Duodenal mucosa (tissue), 2 donors: ENCODE results near the gene PLD5.
"Not testable (repeated sequence)": the region's sequence is repeated elsewhere in the genome, so short reads cannot be mapped to it uniquely, and the experiment has no call there.

Source experiments
- H3K27ac ChIP-seq: one replicate; pipeline ENCODE4 v1.7.0; 2013; ENCODE audit warnings: low read depth, low read length
- H3K27me3 ChIP-seq, 2 donors: one replicate each; pipeline ENCODE4 v1.7.0; 2013; ENCODE audit warnings: low read length in 2 of 2, control low read depth in 1 of 2; ENCODE audit not compliant: insufficient read depth in 2 of 2, control insufficient read depth in 1 of 2
- H3K36me3 ChIP-seq, 2 donors: one replicate each; pipeline ENCODE4 v1.7.0; 2013; ENCODE audit warnings: low read length in 2 of 2, control low read depth in 1 of 2; ENCODE audit not compliant: insufficient read depth in 2 of 2, control insufficient read depth in 1 of 2
- H3K4me1 ChIP-seq, 2 donors: one replicate each; pipeline ENCODE4 v1.7.0; 2013; ENCODE audit warnings: low read length in 2 of 2, control low read depth in 1 of 2; ENCODE audit not compliant: insufficient read depth in 2 of 2, control insufficient read depth in 1 of 2
- H3K4me3 ChIP-seq, 2 donors: one replicate each; pipeline ENCODE4 v1.7.0; 2013; ENCODE audit warnings: low read length in 2 of 2, low read depth in 1 of 2
- H3K9ac ChIP-seq, 2 donors: one replicate each; pipeline ENCODE4 v1.7.0; 2013; ENCODE audit warnings: low read length in 2 of 2, low read depth in 1 of 2
- H3K9me3 ChIP-seq, 2 donors: one replicate each; pipeline ENCODE4 v1.7.0; 2013; ENCODE audit warnings: low read length in 2 of 2, control low read depth in 1 of 2; ENCODE audit not compliant: control insufficient read depth in 1 of 2

PLD5 gene

DNA sequence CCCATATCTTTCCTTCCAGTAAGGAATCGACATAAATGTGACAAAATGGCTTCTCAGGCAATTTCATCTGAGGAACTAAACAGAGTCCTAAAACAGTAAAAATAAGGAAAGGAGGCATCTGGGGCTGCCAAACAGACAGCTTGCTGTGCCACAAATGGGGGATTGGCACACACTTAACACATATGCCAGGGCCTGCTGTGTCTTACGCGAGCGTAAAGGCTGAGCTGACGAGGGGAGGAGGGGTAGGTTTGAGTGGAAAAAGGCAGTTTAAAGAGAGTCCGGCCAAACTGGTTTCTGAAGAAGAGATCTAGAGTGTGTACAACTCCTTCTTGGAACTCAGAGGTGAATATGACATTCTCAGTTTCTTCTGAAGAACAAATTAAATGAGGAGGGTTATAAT is 281.5 kb downstream of the PLD5 start:
- Histone ChIP-seq H3K36me3 (no peaks in the 10 kb centered on the region), H3K27me3 (no peaks in the 10 kb centered on the region), H3K4me1 (no peaks in the 10 kb centered on the region), H3K9ac (no peak overlapping the region), H3K27ac (no peak overlapping the region), H3K9me3 (no peaks in the 10 kb centered on the region), H3K4me3 (no peak overlapping the region)

DNA sequence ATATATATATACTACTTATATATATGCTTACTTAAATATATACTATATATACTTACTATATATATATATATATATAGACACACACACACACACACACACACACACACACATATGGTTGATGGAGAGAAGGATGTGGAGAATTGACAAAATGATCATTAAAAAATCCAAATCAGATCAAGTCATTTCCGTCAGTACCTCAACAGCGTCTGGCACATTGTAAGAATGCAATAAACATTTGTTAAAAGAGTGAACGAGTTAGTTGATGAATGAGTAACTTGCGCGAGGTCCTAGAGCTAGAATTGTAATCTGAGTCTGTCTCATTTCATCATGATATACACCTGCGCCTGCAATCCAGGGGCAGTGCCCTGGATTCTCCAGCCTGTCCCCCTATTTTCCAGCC is 282.6 kb downstream of the PLD5 start:
- H3K4me3 ChIP-seq, result no peak overlapping the region
- no peaks in the 10 kb centered on the region for H3K4me1 ChIP-seq
- no peak overlapping the region for H3K27ac ChIP-seq

DNA sequence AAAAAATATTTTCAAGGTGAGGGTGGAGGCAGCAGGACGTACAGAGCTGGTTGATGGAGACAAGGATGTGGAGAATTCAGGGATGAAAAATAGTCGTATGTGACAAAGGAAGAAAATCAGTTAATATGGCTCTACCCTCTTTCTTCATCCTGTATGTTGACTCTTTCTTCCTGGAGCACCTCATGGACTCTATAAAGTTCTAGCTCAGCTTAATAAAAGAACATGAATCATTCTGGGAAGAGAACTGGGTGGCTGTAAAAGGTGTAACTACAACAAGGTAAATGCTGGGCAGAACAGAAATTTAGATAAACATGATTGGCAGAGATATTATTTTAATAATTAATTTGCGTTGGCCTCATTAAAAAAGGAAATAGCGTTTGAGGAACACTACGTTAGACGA is 283.8 kb downstream of the PLD5 start:
- Histone ChIP-seq H3K9ac (no peak overlapping the region), H3K36me3 (no peaks in the 10 kb centered on the region), H3K9me3 (no peaks in the 10 kb centered on the region), H3K4me3 (no peak overlapping the region), H3K4me1 (no peaks in the 10 kb centered on the region), H3K27me3 (no peaks in the 10 kb centered on the region), H3K27ac (no peak overlapping the region)

More for the DNA sequence above, 282.6 kb downstream of the PLD5 start:
- H3K27me3 ChIP-seq, result no peaks in the 10 kb centered on the region
- no peaks in the 10 kb centered on the region for H3K9me3 ChIP-seq
- no peaks in the 10 kb centered on the region for H3K36me3 ChIP-seq
- H3K9ac ChIP-seq, result no peak overlapping the region

DNA sequence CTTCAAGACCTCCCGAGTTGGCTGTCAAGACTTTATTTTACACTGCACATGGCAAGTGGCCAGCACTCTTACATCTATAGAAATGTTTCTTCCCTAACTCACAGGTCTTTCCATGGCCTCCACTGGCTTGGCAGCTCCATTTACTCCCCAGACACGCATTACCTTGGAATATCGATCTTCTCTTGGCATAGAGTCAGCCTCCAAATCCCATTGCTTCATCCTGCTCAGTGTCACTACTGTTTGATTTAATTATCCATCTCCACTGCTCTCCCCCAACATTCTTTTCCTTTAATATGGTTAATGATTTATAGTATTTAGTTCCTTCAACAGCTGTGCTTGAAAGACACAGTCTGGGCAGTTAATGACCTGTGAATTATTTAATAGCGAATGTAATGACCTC is 284.4 kb downstream of the PLD5 start:
- Histone ChIP-seq H3K9me3 (no peaks in the 10 kb centered on the region), H3K36me3 (no peaks in the 10 kb centered on the region), H3K4me1 (no peaks in the 10 kb centered on the region), H3K4me3 (no peak overlapping the region), H3K9ac (no peak overlapping the region), H3K27ac (no peak overlapping the region), H3K27me3 (no peaks in the 10 kb centered on the region)

DNA sequence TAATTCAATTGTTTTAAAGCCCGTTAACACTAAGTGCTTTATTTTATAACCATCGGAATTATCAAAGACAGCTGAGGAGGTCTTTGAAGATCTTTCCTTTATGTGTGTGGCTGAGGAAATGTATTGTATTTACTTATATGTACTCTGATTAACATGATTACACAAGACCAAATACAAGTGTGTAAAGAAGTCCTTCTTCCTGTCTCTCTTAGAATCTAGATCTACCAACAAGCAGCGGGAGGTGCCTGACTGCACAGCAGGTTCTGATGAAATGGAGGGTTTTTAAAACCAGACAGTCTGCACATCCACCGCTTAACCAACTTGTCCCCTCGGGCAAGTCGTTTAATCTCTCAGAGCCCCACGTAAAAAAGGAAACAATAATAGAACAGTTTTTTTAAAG is 285.1 kb downstream of the PLD5 start:
- no peaks in the 10 kb centered on the region for H3K4me1 ChIP-seq
- no peaks in the 10 kb centered on the region for H3K36me3 ChIP-seq
- no peak overlapping the region for H3K27ac ChIP-seq
- H3K9ac ChIP-seq, result no peak overlapping the region
- no peak overlapping the region for H3K4me3 ChIP-seq
- H3K27me3 ChIP-seq, result no peaks in the 10 kb centered on the region
- H3K9me3 ChIP-seq, result no peaks in the 10 kb centered on the region

DNA sequence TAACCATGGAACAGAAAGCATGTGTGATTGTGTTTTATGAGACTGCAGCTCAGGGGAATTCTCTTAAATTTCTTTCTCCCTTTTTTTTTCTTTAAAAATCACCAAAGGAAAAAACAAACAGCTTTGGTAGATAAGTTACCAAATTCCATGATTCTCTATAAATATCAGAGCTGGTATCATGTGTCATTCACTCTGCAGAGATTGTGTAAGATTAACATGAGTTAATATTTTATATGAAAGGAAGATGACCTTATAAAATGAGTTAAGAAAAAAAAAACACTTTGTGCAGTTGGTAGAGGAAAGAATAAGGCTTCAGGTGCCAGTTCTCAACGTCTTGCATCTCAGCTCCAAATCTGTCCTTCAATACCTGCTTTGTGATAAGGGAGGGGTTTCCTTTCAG is 287.4 kb downstream of the PLD5 start:
- no peaks in the 10 kb centered on the region for H3K9me3 ChIP-seq
- no peaks in the 10 kb centered on the region for H3K27me3 ChIP-seq
- H3K9ac ChIP-seq, result no peak overlapping the region
- H3K4me1 ChIP-seq, result no peaks in the 10 kb centered on the region
- H3K36me3 ChIP-seq, result no peaks in the 10 kb centered on the region
- H3K4me3 ChIP-seq, result no peak overlapping the region
- H3K27ac ChIP-seq, result no peak overlapping the region

DNA sequence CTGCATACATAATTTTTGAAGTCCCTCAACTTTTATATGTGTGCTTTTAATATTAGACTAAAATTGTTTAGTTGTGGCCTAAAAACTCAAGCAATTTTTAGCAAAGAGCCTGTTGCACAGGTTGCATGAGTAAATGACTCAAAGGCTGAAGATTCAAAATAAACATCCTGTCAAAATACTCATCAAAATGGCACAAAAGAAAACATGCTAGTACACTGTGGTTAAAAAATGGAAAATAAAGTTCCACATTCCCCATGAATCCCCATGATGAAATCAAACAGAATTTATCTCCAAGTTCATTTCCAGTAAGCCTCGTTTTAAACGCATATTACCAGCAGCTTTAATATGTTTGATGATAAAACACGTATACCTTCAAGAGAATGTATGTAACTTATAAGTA is 295.5 kb downstream of the PLD5 start:
- Histone ChIP-seq H3K4me1 (no peaks in the 10 kb centered on the region), H3K9me3 (no peaks in the 10 kb centered on the region), H3K27me3 (no peaks in the 10 kb centered on the region), H3K36me3 (no peaks in the 10 kb centered on the region), H3K4me3 (no peak overlapping the region), H3K27ac (no peak overlapping the region), H3K9ac (no peak overlapping the region)

DNA sequence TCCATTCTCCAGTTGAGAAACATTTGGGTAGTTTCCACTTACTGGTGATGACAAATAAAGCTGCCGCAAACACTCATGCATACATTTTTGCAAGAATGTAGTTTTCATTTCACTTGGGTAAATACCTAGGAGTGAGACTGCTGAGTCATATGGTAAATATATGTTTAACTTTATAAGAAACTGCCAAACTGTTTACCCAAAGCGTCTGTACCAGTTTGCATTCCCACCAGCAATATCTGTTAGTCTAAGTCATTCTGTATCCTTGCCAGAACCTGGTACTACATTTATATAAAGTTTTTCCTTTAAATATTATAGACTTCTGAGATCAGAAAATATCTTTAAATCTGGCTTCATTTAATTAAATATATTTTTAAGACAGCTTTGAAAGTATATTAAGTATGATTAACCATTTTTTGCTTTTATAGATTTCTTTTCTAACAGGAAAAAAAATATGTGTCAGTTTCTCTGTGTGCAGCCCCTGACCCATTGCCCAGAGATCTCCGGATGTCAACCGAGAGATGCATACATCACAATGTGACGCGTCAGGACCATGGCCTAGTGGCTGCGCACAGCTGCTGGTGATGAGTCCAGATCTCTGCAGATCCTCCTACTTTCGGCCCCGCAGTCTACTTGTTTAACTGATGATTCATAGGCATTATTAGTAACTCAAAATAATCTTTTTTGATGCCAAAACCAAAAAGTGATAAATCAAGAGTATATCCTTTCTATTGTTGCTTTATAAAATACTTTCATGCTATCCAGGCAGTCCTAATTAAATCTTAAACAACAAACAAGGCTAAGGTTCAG is 298.5 kb downstream of the PLD5 start:
- no peaks in the 10 kb centered on the region for H3K4me1 ChIP-seq

DNA sequence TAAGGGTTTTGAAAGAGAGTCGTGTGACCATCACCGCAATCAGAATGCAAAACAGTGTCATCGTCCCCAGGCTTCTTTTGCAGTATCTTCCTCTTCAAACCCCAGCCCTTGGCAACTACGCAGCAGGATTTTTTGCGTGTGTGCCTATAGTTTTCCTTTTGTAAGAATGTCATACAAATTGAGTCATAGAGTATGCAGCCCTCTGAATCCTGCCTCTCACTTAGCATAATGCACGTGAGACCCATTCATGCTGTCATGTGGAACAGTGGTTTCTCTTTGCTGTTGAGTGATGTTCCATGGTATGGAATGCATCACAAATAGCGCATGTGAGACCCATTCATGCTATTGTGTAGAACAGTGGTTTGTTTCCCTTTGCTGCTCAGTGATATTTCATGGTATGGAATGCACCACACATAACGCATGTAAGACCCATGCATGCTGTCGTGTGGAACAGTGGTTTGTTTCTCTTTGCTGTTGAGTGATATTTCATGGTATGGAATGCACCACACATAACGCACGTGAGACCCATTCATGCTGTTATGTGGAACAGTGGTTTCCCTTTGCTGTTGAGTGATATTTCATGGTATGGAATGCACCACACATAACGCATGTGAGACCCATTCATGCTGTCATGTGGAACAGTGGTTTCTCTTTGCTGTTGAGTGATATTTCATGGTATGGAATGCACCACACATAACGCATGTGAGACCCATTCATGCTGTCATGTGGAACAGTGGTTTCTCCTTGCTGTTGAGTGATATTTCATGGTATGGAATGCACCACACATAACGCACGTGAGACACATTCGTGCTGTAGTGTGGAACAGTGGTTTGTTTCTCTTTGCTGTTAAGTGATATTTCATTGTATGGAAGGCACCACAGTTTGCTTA is 299.4 kb downstream of the PLD5 start:
- H3K27ac ChIP-seq, result not testable (repeated sequence)

More for the DNA sequence above, 298.5 kb downstream of the PLD5 start:
- H3K27me3 ChIP-seq, result no peaks in the 10 kb centered on the region
- no peak overlapping the region for H3K27ac ChIP-seq
- H3K9ac ChIP-seq, result no peak overlapping the region
- no peak overlapping the region for H3K4me3 ChIP-seq
- no peaks in the 10 kb centered on the region for H3K36me3 ChIP-seq
- H3K9me3 ChIP-seq, result no peaks in the 10 kb centered on the region

DNA sequence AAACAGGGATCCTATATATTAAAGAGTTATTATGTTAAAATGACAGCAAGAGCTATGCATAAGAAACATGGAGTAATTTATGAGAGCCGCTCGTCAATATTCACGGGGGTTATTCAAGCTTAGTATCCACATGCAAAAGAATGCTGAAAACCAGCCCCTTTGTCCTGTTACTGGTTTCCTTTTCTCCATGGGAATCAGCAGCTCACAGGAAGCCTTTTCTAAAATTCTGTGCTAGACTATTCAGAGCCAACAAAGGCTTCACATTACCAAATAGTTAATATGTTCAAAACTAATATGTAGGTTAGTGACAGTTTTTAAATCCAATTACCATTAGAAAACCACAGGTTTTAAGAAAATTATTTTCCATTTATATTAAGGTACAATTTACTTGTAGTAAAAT is 300.0 kb downstream of the PLD5 start:
- H3K4me3 ChIP-seq, result no peak overlapping the region
- H3K9me3 ChIP-seq, result no peaks in the 10 kb centered on the region
- H3K9ac ChIP-seq, result no peak overlapping the region
- no peaks in the 10 kb centered on the region for H3K27me3 ChIP-seq
- no peaks in the 10 kb centered on the region for H3K36me3 ChIP-seq
- no peaks in the 10 kb centered on the region for H3K4me1 ChIP-seq
- no peak overlapping the region for H3K27ac ChIP-seq

More for the DNA sequence above, 299.4 kb downstream of the PLD5 start:
- not testable (repeated sequence) for H3K9me3 ChIP-seq, H3K4me1 ChIP-seq, H3K36me3 ChIP-seq, H3K9ac ChIP-seq, H3K27me3 ChIP-seq, H3K4me3 ChIP-seq
